KBM-7 (cell line): ENCODE results near the gene LRRTM1.

Experiments used
- DNase-seq: peaks from one replicate; pipeline ENCODE4 v3.0.0-alpha.2; 2015
- in situ Hi-C: fragments of 300-500 bp; cut with MboI; formaldehyde crosslinking; loops from 2 replicates; pipeline ENCODE4 v1.14.3; 2020; ENCODE audit warnings: low sequenced_read_pairs, low pct_unique_long_range_greater_than_20kb, mixed read lengths

Gene LRRTM1, protein sequence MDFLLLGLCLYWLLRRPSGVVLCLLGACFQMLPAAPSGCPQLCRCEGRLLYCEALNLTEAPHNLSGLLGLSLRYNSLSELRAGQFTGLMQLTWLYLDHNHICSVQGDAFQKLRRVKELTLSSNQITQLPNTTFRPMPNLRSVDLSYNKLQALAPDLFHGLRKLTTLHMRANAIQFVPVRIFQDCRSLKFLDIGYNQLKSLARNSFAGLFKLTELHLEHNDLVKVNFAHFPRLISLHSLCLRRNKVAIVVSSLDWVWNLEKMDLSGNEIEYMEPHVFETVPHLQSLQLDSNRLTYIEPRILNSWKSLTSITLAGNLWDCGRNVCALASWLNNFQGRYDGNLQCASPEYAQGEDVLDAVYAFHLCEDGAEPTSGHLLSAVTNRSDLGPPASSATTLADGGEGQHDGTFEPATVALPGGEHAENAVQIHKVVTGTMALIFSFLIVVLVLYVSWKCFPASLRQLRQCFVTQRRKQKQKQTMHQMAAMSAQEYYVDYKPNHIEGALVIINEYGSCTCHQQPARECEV

GRCh38 chr2:80303909-80304837 lies at the start of gene LRRTM1:
Gene LRRTM1 (minus strand): TSS chr2:80304752. CDS start chr2:80303819, 933 bp downstream.
- in situ Hi-C loops, result no loop called here
- DNase-seq, result no peak

GRCh38 chr2:80351231-80351630 lies 46.7 kb upstream of the LRRTM1 start:
- DNase-seq, result no peak
- in situ Hi-C loops, result no loop called here

DNA sequence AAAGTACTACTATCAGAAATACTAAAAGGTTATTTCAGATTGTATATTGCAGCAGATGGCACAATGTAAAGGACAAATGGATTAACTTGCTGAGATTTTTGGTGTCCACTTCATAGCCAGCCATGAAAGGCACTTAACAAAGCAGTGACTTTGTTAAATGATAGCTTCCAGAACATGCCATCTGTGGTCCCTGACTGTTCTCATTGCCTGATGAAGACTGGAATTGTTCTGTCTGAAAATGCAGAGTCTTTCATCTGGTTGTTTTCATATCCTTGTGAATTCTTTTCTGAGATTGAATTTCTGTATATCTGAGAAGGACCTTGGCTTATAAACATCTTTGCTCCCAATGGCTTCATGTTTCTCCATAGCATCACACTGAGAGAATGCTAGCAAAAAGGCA lies 44.4 kb upstream of the LRRTM1 start:
- in situ Hi-C loops, result no loop called here
- DNase-seq, result no peak

- in situ Hi-C loops, result no loop called here
- DNase-seq, result no peak
Observed at GRCh38 chr2:80348078-80348477, 43.5 kb upstream of the LRRTM1 start.

- in situ Hi-C loops, result no loop called here
- no peak for DNase-seq
Observed at GRCh38 chr2:80340022-80340421, 35.5 kb upstream of the LRRTM1 start.

DNA sequence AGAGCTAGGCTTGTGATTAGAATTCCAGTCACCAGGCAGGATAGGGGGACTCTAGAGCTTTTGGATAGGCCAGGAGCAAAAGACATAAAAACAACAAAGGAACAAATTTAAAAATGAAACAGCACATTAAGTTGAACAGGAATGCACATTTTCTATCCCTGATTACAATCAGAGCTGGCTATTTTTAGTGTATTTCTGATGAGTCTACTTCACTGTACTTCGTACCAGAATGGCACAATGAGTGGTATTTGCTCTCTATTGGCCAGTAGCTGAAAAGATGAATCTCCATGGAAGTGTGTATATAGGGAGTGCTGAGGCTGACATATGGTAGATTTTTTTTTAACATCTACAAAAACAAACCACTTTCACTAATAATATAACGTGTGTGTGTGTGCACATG lies 34.2 kb upstream of the LRRTM1 start:
- in situ Hi-C loops, result no loop called here
- DNase-seq, result no peak

- DNase-seq, result no peak
- in situ Hi-C loops, result no loop called here
Observed at GRCh38 chr2:80335411-80335810, 30.9 kb upstream of the LRRTM1 start.

- no peak for DNase-seq
- in situ Hi-C loops, result no loop called here
Observed at GRCh38 chr2:80333886-80334285, 29.3 kb upstream of the LRRTM1 start.

DNA sequence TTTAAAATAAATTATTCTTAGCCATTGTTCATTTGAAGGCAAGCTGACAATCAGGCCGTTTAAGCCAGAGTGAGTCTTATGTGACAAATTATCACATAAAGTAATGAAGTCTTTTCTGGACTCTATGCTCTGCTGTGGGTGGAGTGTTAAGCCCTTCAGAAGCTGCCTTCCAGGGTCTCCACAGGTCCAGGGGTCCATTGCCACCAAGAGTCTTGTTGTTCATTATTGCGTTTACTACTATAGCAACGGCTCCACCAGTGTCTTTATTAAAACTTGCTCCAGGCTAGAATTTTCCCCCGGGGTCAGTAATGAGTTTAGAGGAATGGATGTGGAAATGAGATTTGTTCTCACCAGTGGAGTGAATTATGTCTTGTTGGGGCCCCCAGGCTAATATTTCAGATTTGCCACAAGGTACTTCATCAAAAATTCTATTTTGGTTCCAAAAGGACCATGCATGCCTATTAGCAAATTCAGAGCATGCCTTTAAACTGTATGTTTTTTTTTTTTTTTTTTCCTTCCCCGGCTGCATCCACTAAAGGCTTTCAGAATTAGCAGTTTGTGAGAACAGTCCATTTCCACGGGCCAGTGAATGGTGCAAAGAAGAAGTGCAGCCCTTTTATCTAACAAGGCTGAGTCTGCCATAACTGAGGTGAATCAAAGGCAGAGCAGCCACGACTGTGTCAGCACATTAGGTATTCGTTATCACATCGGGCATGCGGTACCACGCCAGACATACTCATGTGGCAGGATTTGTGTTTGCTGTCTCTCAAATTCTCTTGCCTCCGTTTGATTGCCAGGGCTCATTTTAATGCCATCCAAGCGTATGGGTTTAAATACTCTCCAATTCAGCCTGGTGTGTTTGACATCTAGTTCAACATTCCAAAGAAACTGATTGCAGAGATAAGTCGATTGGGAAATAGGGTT lies 26.2 kb upstream of the LRRTM1 start:
- no peak for DNase-seq
- in situ Hi-C loops, result no loop called here

- in situ Hi-C loops, result no loop called here
- peak; percentile 12 for DNase-seq
Observed at GRCh38 chr2:80329491-80329890, 24.9 kb upstream of the LRRTM1 start.

DNA sequence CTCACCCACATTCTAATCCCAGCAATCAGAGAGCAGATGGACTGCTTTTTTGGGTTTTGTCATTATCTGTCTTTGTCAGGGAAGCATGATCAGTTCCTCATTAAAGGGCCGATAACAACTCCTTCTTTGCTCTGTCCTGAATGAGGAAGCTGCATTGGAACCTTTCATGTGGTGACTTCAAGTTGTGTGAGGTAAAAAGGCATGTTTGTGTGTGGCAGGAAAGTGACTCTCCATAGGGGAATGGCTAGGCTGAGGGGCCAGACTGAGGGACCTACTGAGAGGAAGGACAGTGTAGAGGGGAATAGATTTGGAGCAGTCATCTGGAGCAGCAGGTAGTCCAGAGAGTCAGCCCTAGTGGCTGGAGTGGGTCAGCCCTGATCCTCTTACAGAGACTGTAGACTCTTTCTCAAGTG lies 23.6 kb upstream of the LRRTM1 start:
- DNase-seq, result peak; percentile 7
- in situ Hi-C loops, result no loop called here

DNA sequence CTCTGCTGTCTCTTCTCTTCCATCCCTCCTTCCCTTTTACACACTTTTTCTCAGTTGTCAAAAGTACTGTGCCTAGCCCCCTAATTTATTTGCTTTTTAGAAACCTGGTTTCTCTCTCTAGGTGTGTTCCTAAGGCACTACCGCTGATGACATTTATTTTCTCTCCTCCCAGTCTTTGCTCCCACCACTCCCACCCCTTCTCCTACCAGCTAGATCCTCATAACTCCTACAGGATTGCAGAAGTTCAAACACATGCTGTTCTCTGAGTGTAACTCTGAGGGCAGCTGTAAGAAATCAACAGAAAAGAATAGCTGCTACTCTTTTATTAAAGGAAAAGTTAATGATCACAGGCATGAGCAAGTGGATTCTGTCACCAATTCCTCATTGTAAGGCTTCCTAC lies 22.3 kb upstream of the LRRTM1 start:
- no peak for DNase-seq
- in situ Hi-C loops, result no loop called here

GRCh38 chr2:80326214-80326613 lies 21.7 kb upstream of the LRRTM1 start:
- in situ Hi-C loops, result no loop called here
- DNase-seq, result peak; percentile 5

DNA sequence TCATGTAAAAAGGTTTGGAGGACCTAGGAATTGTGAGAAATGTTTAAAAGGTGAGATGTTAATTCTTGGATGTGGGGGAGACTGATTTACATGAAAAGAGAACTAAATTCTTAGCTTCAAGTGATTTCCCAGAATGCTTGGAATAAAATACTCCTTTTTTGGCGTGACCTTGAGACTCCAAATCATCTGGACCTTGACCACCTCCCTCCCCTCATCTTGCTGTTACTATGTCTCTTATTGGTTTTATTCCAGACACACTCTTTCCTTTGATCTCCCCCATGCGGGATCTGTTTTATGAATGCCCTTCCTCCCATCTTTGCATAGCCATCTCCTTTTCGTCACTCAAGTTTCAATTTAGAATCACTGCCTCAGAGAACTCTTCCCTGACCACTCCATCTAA lies 20.0 kb upstream of the LRRTM1 start:
- in situ Hi-C loops, result no loop called here
- DNase-seq, result no peak

DNA sequence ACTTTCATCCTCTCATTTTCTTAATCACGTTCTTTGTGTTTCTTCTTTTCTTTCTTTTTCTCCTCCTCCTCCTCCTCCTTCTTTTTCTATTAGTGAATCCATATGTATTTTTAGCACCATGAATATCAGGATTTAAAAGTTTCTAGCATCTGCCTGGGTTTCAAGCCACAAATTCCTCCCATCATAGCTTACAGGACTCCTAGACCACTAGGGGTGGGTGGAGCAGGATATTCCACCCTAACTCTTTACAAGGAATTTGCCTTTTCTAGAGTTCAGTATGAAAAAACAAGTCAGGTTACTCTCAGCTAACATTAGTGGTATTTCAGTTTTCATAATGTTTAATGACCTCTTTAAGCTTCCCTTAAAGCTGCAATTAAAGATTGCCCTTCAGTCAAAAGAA lies 19.1 kb upstream of the LRRTM1 start:
- in situ Hi-C loops, result no loop called here
- no peak for DNase-seq

DNA sequence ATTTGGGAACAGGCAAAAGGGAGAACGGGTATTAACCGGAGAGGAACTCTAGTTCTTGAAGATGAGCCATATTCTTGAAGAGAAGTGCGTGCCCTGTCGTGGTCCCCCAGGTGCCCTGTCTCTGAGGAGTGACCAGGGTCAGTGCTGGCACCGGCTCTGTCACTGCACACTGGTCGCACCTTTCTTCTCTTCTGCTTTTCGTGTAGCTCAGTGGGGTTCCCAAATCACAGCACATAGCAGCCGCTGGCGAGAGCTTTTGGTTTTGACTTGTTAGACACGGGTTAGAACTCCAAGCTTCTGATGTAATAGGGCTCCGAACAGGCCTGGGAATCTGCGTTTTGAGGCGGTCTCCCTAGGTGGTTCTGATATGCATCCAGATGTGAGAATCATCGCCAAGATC lies 18.4 kb upstream of the LRRTM1 start:
- DNase-seq, result no peak
- in situ Hi-C loops, result no loop called here

GRCh38 chr2:80322311-80322920 lies 17.9 kb upstream of the LRRTM1 start:
- in situ Hi-C loops, result no loop called here
- no peak for DNase-seq

DNA sequence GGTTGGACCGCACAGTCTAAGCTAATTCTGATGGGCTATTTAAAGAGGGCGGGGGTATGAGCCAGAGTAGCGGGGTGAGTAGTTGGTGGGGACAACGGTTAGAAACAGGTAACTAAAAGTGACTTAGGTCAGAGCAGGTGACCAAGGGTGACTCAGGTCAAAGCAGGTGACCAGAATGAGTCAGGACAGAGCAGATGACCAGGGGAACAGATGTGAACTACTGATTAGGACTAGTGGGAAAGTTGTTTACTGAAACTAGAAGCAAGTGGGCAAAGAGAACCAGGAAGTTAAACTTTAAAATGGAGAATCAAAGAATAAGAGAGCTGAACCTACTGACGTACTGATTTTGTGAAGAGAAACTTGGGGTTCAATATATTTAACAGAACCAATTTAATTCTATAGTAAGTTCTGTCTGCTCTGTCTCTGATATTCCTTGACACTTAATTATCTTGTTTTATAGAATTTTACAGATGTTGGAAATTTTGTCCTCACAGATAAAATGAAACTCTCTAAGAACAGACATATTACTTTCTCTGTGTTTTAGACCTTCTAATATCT lies 7.8 kb upstream of the LRRTM1 start:
- DNase-seq, result no peak
- in situ Hi-C loops, result no loop called here
